Liver (tissue), 9 donors: ENCODE measurements around the gene CDK5RAP3. TPM values are rescaled to one million over a fixed set of nuclear protein-coding genes. Genes with fewer than 3 reads are reported as not detected.

Source experiments
- DNase-seq: peaks from one replicate; pipeline ENCODE4 v3.0.0-alpha.2; 2017; ENCODE audit warnings: low spot score
- H3K27ac ChIP-seq, 2 donors: one replicate each; pipeline ENCODE4 v1.7.0; 2013; ENCODE audit warnings: inconsistent platforms in 2 of 2, low read length in 2 of 2, control low read depth in 1 of 2, low read depth in 1 of 2, mild to moderate bottlenecking in 1 of 2
- H3K27me3 ChIP-seq, 4 donors: one replicate each; pipeline versions ENCODE4 v1.6.1 to v1.7.0; 2013; ENCODE audit warnings: low read length in 3 of 4, inconsistent platforms in 1 of 4, mild to moderate bottlenecking in 1 of 4, moderate library complexity in 1 of 4; ENCODE audit not compliant: control insufficient read depth in 4 of 4, insufficient read depth in 4 of 4
- H3K36me3 ChIP-seq, 4 donors: one replicate each; pipeline versions ENCODE4 v1.6.1 to v1.7.0; 2013; ENCODE audit warnings: low read length in 3 of 4, mild to moderate bottlenecking in 3 of 4, low read depth in 1 of 4, moderate library complexity in 1 of 4; ENCODE audit not compliant: control insufficient read depth in 4 of 4, insufficient read depth in 3 of 4
- H3K4me1 ChIP-seq, 4 donors: one replicate each; pipeline versions ENCODE4 v1.6.1 to v1.7.0; 2013; ENCODE audit warnings: low read length in 3 of 4, mild to moderate bottlenecking in 3 of 4, moderate library complexity in 1 of 4; ENCODE audit not compliant: control insufficient read depth in 4 of 4, insufficient read depth in 4 of 4
- H3K4me3 ChIP-seq, 3 donors: one replicate each; pipeline versions ENCODE4 v1.6.1 to v1.7.0; 2013; ENCODE audit warnings: low read length in 3 of 3, control low read depth in 1 of 3, low read depth in 1 of 3, mild to moderate bottlenecking in 1 of 3
- H3K9ac ChIP-seq, 2 donors: one replicate each; pipeline ENCODE4 v1.7.0; 2013; ENCODE audit warnings: low read length in 2 of 2, mild to moderate bottlenecking in 2 of 2, moderate library complexity in 2 of 2, control low read depth in 1 of 2, low read depth in 1 of 2
- H3K9me3 ChIP-seq, 4 donors: one replicate each; pipeline versions ENCODE4 v1.6.1 to v1.7.0; 2013; ENCODE audit warnings: low read length in 3 of 4; ENCODE audit not compliant: control insufficient read depth in 4 of 4
- EGR1 ChIP-seq, 2 donors: IDR thresholded peaks; 2 replicates each; pipeline ENCODE4 v1.6.1; 2016 to 2018; ENCODE audit warnings: antibody characterized with exemption in 2 of 2, low read depth in 2 of 2
- FOXA1 ChIP-seq: IDR thresholded peaks from 2 replicates; pipeline ENCODE4 v1.6.1; 2016; ENCODE audit warnings: antibody characterized with exemption
- FOXA2 ChIP-seq: IDR thresholded peaks from 2 replicates; pipeline ENCODE4 v1.6.1; 2016; ENCODE audit warnings: antibody characterized with exemption
- GABPA ChIP-seq, 2 donors: IDR thresholded peaks in 1 of 2; conservative IDR thresholded peaks in 1 of 2; 2 replicates each; pipeline ENCODE4 v1.6.1; 2016; ENCODE audit warnings: antibody characterized with exemption in 2 of 2, mild to moderate bottlenecking in 1 of 2, moderate library complexity in 1 of 2
- HNF4A ChIP-seq, 2 donors: conservative IDR thresholded peaks; 2 replicates each; pipeline ENCODE4 v1.6.1; 2016; ENCODE audit warnings: antibody characterized with exemption in 2 of 2, mild to moderate bottlenecking in 2 of 2
- HNF4G ChIP-seq: IDR thresholded peaks from 2 replicates; pipeline ENCODE4 v1.6.1; 2016; ENCODE audit warnings: antibody characterized with exemption
- JUND ChIP-seq, 2 donors: IDR thresholded peaks; 2 replicates each; pipeline ENCODE4 v1.6.1; 2016; ENCODE audit warnings: antibody characterized with exemption in 2 of 2
- NR2F2 ChIP-seq: IDR thresholded peaks from 2 replicates; pipeline ENCODE4 v1.6.1; 2016; ENCODE audit warnings: antibody characterized with exemption
- RAD21 ChIP-seq, 2 donors: IDR thresholded peaks; 2 replicates each; pipeline ENCODE4 v1.6.1; 2016; ENCODE audit warnings: antibody characterized with exemption in 2 of 2, mild to moderate bottlenecking in 2 of 2
- RXRA ChIP-seq, 2 donors: IDR thresholded peaks; 2 replicates each; pipeline ENCODE4 v1.6.1; 2017 to 2018; ENCODE audit warnings: antibody characterized with exemption in 2 of 2, mild to moderate bottlenecking in 1 of 2
- SP1 ChIP-seq: IDR thresholded peaks from 2 replicates; pipeline ENCODE4 v1.6.1; 2018; ENCODE audit warnings: antibody characterized with exemption, mild to moderate bottlenecking
- TAF1 ChIP-seq: conservative IDR thresholded peaks from 2 replicates; pipeline ENCODE4 v1.6.1; 2016; ENCODE audit warnings: antibody characterized with exemption, mild to moderate bottlenecking
- YY1 ChIP-seq: IDR thresholded peaks from 2 replicates; pipeline ENCODE4 v1.6.1; 2016; ENCODE audit warnings: antibody characterized with exemption, mild to moderate bottlenecking
- WGBS: extraction: QIAGEN DNeasy Blood & Tissue Kit; methylation state at CpG from one replicate; pipeline ENCODE4 v1.1.7; 2013; 5-methylcytosine and 5-hydroxymethylcytosine counted together
- polyA plus RNA-seq, 2 donors: library from polyadenylated mRNA; stranded (reverse) in 1 of 2; unstranded in 1 of 2; fragments of 200-250 nt in 1 of 2; fragments of >200 nt in 1 of 2; fragmentation: Nextera tagmentation in 1 of 2; extraction: Ambion mirVana in 1 of 2; gene quantifications; one replicate each; pipeline versions ENCODE4 v1.2.1 to v1.2.3, GENCODE V29; 2013 to 2015
- total RNA-seq, 2 donors: library from RNA; depleted of rRNA; stranded (reverse); fragments of >200 nt; gene quantifications; one replicate each; pipeline ENCODE4 v1.2.3, GENCODE V29; 2014
- TF ChIP-seq, protein P1 (sequence below): IDR thresholded peaks from 2 replicates; pipeline ENCODE4 v1.6.1; 2016; ENCODE audit warnings: antibody characterized with exemption
- TF ChIP-seq, protein P2 (sequence below): fragments of 150-350 bp; IDR thresholded peaks from 2 replicates; pipeline ENCODE4 v1.5.1; 2017; ENCODE audit warnings: improper control_type of control experiment, low read depth, low read length; ENCODE audit not compliant: missing input control
- TF ChIP-seq, protein P3 (sequence below): IDR thresholded peaks from 2 replicates; pipeline ENCODE4 v1.6.1; 2016; ENCODE audit warnings: antibody characterized with exemption
- TF ChIP-seq, protein P4 (sequence below): IDR thresholded peaks from 2 replicates; pipeline ENCODE4 v1.6.1; 2016; ENCODE audit warnings: antibody characterized with exemption
- TF ChIP-seq, protein P5 (sequence below): IDR thresholded peaks from 2 replicates; pipeline ENCODE4 v1.6.1; 2016; ENCODE audit warnings: antibody characterized with exemption, mild to moderate bottlenecking
- donor health status: healthy.
- donor health status: healthy.
- donor health status: healthy.
- donor health status: healthy.
- donor health status: healthy.

The CDK5RAP3 gene
- total and polyA plus RNA-seq, 4 donors, result 44.6 to 120 (median 74.7) TPM

DNA sequence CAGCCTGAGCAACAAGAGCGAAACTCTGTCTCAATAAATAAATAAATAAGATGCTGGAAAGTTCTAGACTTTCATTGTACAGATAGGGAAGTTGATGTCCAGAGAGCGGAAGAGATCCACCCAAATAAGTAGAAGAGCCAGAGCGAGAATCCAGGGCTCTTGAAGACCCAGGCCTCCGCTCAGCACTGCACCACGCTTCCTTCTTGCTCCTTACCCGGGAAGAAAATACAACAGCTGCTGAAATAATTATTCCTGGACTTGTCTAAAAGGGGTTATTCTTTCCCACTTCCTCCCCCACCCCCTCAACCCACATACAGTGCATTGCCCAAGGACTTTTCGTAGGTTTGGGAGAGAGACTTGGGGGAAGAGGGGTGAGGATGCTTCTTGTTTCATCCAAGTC, 26.7 kb downstream of the CDK5RAP3 start:
- Histone ChIP-seq H3K36me3 (no peaks in the 10 kb centered on the region), H3K27ac (no peak overlapping the region), H3K27me3 (no peaks in the 10 kb centered on the region), H3K4me3 (no peak overlapping the region), H3K9ac (no peak overlapping the region), H3K9me3 (no peaks in the 10 kb centered on the region), H3K4me1 (no peaks in the 10 kb centered on the region)
- TF ChIP-seq, protein P1, sequence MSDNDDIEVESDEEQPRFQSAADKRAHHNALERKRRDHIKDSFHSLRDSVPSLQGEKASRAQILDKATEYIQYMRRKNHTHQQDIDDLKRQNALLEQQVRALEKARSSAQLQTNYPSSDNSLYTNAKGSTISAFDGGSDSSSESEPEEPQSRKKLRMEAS, result no peak
- TF ChIP-seq NR2F2, result no peak
- no peak for TF ChIP-seq GABPA (IDR thresholded peaks at IDR 0.05 in 1 of 2, conservative IDR thresholded peaks at IDR 0.05 in 1 of 2)
- TF ChIP-seq FOXA2, result no peak
- TF ChIP-seq RAD21 (IDR thresholded peaks at IDR 0.05), result no peak
- TF ChIP-seq TAF1, result no peak
- TF ChIP-seq YY1, result no peak
- TF ChIP-seq, protein P2, sequence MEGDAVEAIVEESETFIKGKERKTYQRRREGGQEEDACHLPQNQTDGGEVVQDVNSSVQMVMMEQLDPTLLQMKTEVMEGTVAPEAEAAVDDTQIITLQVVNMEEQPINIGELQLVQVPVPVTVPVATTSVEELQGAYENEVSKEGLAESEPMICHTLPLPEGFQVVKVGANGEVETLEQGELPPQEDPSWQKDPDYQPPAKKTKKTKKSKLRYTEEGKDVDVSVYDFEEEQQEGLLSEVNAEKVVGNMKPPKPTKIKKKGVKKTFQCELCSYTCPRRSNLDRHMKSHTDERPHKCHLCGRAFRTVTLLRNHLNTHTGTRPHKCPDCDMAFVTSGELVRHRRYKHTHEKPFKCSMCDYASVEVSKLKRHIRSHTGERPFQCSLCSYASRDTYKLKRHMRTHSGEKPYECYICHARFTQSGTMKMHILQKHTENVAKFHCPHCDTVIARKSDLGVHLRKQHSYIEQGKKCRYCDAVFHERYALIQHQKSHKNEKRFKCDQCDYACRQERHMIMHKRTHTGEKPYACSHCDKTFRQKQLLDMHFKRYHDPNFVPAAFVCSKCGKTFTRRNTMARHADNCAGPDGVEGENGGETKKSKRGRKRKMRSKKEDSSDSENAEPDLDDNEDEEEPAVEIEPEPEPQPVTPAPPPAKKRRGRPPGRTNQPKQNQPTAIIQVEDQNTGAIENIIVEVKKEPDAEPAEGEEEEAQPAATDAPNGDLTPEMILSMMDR, result no peak
- no peak for TF ChIP-seq EGR1 (IDR thresholded peaks at IDR 0.05; ENCODE audit: low read depth in 2 of 2)
- WGBS, result 86% methylated on average over 7 of the region's 7 CpGs
- DNase-seq, result no peak

DNA sequence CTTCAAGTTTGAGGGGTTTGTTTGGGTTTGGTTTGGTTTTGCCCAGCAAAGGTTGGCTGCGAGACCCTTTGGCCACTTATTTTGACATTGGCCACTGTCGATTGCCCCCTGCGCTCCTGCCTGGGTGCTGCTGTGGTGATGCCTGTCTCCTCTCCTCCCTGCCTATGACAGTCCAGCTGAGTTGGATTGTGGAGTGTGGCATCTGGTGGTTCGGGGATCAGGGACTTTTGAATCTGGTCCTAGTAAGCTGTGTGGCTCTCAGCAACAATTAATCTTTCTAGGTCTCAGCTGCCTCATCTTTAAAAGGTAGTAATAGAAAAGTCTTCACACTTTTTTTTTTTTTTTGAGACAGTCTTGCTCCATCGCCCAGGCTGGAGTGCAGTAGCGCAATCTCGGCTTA, 27.1 kb downstream of the CDK5RAP3 start:
- no peak overlapping the region for H3K9ac ChIP-seq
- H3K4me3 ChIP-seq, result no peak overlapping the region
- no peaks in the 10 kb centered on the region for H3K27me3 ChIP-seq
- WGBS, result 93% methylated on average over 7 of the region's 7 CpGs
- H3K4me1 ChIP-seq, result peaks cover 0 to under 1% (median 0%) of the 10 kb centered on the region in 4 donors
- TF ChIP-seq GABPA (IDR thresholded peaks at IDR 0.05 in 1 of 2, conservative IDR thresholded peaks at IDR 0.05 in 1 of 2), result no peak
- no peak for TF ChIP-seq SP1
- no peak for TF ChIP-seq FOXA1
- TF ChIP-seq HNF4G, result no peak
- TF ChIP-seq FOXA2, result no peak
- TF ChIP-seq, protein P2, result no peak
- no peak for TF ChIP-seq HNF4A (conservative IDR thresholded peaks at IDR 0.05)
- no peak for TF ChIP-seq JUND (IDR thresholded peaks at IDR 0.05)
- no peak for TF ChIP-seq NR2F2
- no peak for TF ChIP-seq TAF1
- no peak for TF ChIP-seq RXRA (IDR thresholded peaks at IDR 0.05)
- TF ChIP-seq, protein P3, sequence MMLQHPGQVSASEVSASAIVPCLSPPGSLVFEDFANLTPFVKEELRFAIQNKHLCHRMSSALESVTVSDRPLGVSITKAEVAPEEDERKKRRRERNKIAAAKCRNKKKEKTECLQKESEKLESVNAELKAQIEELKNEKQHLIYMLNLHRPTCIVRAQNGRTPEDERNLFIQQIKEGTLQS, result no peak
- TF ChIP-seq, protein P4, sequence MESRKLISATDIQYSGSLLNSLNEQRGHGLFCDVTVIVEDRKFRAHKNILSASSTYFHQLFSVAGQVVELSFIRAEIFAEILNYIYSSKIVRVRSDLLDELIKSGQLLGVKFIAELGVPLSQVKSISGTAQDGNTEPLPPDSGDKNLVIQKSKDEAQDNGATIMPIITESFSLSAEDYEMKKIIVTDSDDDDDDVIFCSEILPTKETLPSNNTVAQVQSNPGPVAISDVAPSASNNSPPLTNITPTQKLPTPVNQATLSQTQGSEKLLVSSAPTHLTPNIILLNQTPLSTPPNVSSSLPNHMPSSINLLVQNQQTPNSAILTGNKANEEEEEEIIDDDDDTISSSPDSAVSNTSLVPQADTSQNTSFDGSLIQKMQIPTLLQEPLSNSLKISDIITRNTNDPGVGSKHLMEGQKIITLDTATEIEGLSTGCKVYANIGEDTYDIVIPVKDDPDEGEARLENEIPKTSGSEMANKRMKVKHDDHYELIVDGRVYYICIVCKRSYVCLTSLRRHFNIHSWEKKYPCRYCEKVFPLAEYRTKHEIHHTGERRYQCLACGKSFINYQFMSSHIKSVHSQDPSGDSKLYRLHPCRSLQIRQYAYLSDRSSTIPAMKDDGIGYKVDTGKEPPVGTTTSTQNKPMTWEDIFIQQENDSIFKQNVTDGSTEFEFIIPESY, result no peak
- TF ChIP-seq, protein P5, sequence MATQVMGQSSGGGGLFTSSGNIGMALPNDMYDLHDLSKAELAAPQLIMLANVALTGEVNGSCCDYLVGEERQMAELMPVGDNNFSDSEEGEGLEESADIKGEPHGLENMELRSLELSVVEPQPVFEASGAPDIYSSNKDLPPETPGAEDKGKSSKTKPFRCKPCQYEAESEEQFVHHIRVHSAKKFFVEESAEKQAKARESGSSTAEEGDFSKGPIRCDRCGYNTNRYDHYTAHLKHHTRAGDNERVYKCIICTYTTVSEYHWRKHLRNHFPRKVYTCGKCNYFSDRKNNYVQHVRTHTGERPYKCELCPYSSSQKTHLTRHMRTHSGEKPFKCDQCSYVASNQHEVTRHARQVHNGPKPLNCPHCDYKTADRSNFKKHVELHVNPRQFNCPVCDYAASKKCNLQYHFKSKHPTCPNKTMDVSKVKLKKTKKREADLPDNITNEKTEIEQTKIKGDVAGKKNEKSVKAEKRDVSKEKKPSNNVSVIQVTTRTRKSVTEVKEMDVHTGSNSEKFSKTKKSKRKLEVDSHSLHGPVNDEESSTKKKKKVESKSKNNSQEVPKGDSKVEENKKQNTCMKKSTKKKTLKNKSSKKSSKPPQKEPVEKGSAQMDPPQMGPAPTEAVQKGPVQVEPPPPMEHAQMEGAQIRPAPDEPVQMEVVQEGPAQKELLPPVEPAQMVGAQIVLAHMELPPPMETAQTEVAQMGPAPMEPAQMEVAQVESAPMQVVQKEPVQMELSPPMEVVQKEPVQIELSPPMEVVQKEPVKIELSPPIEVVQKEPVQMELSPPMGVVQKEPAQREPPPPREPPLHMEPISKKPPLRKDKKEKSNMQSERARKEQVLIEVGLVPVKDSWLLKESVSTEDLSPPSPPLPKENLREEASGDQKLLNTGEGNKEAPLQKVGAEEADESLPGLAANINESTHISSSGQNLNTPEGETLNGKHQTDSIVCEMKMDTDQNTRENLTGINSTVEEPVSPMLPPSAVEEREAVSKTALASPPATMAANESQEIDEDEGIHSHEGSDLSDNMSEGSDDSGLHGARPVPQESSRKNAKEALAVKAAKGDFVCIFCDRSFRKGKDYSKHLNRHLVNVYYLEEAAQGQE, result no peak
- TF ChIP-seq YY1, result no peak
- TF ChIP-seq RAD21 (IDR thresholded peaks at IDR 0.05), result no peak
- H3K36me3 ChIP-seq, result no peaks in the 10 kb centered on the region
- DNase-seq, result no peak
- no peak overlapping the region for H3K27ac ChIP-seq
- no peaks in the 10 kb centered on the region for H3K9me3 ChIP-seq
